GM19099 (cell line): ENCODE data around the gene PARVA.

Source experiments
- POLR2A ChIP-seq: IDR thresholded peaks from 3 replicates; pipeline ENCODE4 v1.6.1; 2011; ENCODE audit warnings: low read depth; ENCODE audit not compliant: insufficient read length; ENCODE audit errors: extremely low read depth

The PARVA gene

GRCh38 chr11:12455938-12456337 is 78.6 kb downstream of the PARVA start:
- TF ChIP-seq POLR2A: no peak

- no peak for TF ChIP-seq POLR2A
These were observed 79.5 kb downstream of the PARVA start for GRCh38 chr11:12456651-12457579.

GRCh38 chr11:12458042-12458441 is 80.7 kb downstream of the PARVA start:
- no peak for TF ChIP-seq POLR2A

- no peak for TF ChIP-seq POLR2A
These were observed 82.0 kb downstream of the PARVA start for GRCh38 chr11:12459374-12459773.

GRCh38 chr11:12459865-12460444 is 82.6 kb downstream of the PARVA start:
- TF ChIP-seq POLR2A: no peak

- no peak for TF ChIP-seq POLR2A
These were observed 83.1 kb downstream of the PARVA start for GRCh38 chr11:12460466-12460865.

- no peak for TF ChIP-seq POLR2A
These were observed 84.1 kb downstream of the PARVA start for GRCh38 chr11:12461516-12461915.

- no peak for TF ChIP-seq POLR2A
These were observed 86.9 kb downstream of the PARVA start for GRCh38 chr11:12464303-12464702.

- TF ChIP-seq POLR2A: no peak
These were observed 88.0 kb downstream of the PARVA start for GRCh38 chr11:12465332-12465731.

GRCh38 chr11:12467610-12468009 is 90.2 kb downstream of the PARVA start:
- TF ChIP-seq POLR2A: no peak

- no peak for TF ChIP-seq POLR2A
These were observed 92.1 kb downstream of the PARVA start for GRCh38 chr11:12469451-12469850.

GRCh38 chr11:12470236-12470635 is 92.9 kb downstream of the PARVA start:
- TF ChIP-seq POLR2A: no peak

- TF ChIP-seq POLR2A: no peak
These were observed 95.1 kb downstream of the PARVA start for GRCh38 chr11:12472401-12473005.

- no peak for TF ChIP-seq POLR2A
These were observed 96.0 kb downstream of the PARVA start for GRCh38 chr11:12473381-12473780.

GRCh38 chr11:12474871-12475270 is 97.5 kb downstream of the PARVA start:
- no peak for TF ChIP-seq POLR2A

GRCh38 chr11:12478743-12479142 is 101.4 kb downstream of the PARVA start:
- no peak for TF ChIP-seq POLR2A
